Hepatocyte (in vitro differentiated cells): ENCODE measurements around the gene TAF4. TPM values are rescaled to one million over a fixed set of nuclear protein-coding genes. Genes with fewer than 3 reads are reported as not detected.

Experiments
- DNase-seq: peaks from one replicate; pipeline ENCODE4 v3.0.0-alpha.2; 2016; ENCODE audit warnings: low spot score
- H2AFZ ChIP-seq: fragments of 200-600 bp; sonication (generic); 2 replicates; pipeline ENCODE4 v1.6.0; 2016; ENCODE audit warnings: antibody characterized with exemption, mild to moderate bottlenecking
- H3K27ac ChIP-seq: fragments of 200-600 bp; sonication (generic); 2 replicates; pipeline ENCODE4 v1.5.1; 2016; ENCODE audit warnings: mild to moderate bottlenecking
- H3K27me3 ChIP-seq: fragments of 200-600 bp; sonication (generic); 2 replicates; pipeline ENCODE4 v1.6.1; 2016
- H3K36me3 ChIP-seq: fragments of 200-600 bp; sonication (generic); replicated peaks from 2 replicates; pipeline ENCODE4 v1.5.1; 2016; ENCODE audit warnings: low read depth; ENCODE audit not compliant: insufficient read depth
- H3K4me1 ChIP-seq: fragments of 200-600 bp; sonication (generic); 2 replicates; pipeline ENCODE4 v1.5.1; 2016; ENCODE audit warnings: mild to moderate bottlenecking, moderate library complexity; ENCODE audit not compliant: insufficient read depth
- H3K4me2 ChIP-seq: fragments of 200-600 bp; sonication (generic); 2 replicates; pipeline ENCODE4 v1.6.0; 2016
- H3K4me3 ChIP-seq: fragments of 200-600 bp; sonication (generic); 2 replicates; pipeline ENCODE4 v1.5.1; 2016; ENCODE audit warnings: mild to moderate bottlenecking
- H3K79me2 ChIP-seq: fragments of 200-600 bp; sonication (generic); 2 replicates; pipeline ENCODE4 v1.6.0; 2017; ENCODE audit warnings: mild to moderate bottlenecking
- H3K9me2 ChIP-seq: fragments of 200-600 bp; sonication (generic); replicated peaks from 2 replicates; pipeline ENCODE4 v1.6.0; 2017; ENCODE audit warnings: mild to moderate bottlenecking; ENCODE audit not compliant: insufficient read depth
- H3K9me3 ChIP-seq: fragments of 200-600 bp; sonication (generic); 2 replicates; pipeline ENCODE4 v1.5.1; 2016; ENCODE audit warnings: low read depth, mild to moderate bottlenecking
- H4K20me1 ChIP-seq: fragments of 200-600 bp; sonication (generic); 2 replicates; pipeline ENCODE4 v1.6.0; 2016; ENCODE audit warnings: mild to moderate bottlenecking; ENCODE audit not compliant: insufficient read depth, poor library complexity, severe bottlenecking
- EZH2 ChIP-seq: fragments of 200-600 bp; sonication (generic); IDR thresholded peaks from 2 replicates; pipeline ENCODE4 v1.6.1; 2016; ENCODE audit warnings: antibody characterized with exemption, mild to moderate bottlenecking, borderline replicate concordance
- EZH2phosphoT487 ChIP-seq: fragments of 200-600 bp; sonication (generic); IDR thresholded peaks from one replicate; pipeline ENCODE4 v1.6.1; 2018; ENCODE audit warnings: antibody characterized with exemption, mild to moderate bottlenecking, low read depth, moderate library complexity; ENCODE audit not compliant: unreplicated experiment, severe bottlenecking
- WGBS: methylation state at CpG from one replicate; pipeline ENCODE4 v1.1.6; 2016; ENCODE audit warnings: low lambda C conversion rate; ENCODE audit errors: missing lambda C conversion rate; 5-methylcytosine and 5-hydroxymethylcytosine counted together
- polyA plus RNA-seq: library from polyadenylated mRNA; unstranded; fragments of >200 nt; fragmentation: Nextera tagmentation; extraction: Ambion mirVana; gene quantifications from 2 replicates; pipeline ENCODE4 v1.2.1, GENCODE V29; 2016
- total RNA-seq: library from RNA; depleted of rRNA; stranded (reverse); fragments of >200 nt; gene quantifications from 2 replicates; pipeline ENCODE4 v1.2.3, GENCODE V29; 2014
- TF ChIP-seq, protein P1 (sequence below): fragments of 200-600 bp; sonication (generic); IDR thresholded peaks from 2 replicates; pipeline ENCODE4 v1.5.1; 2016; ENCODE audit warnings: antibody characterized with exemption, mild to moderate bottlenecking; ENCODE audit not compliant: poor library complexity

The TAF4 gene
- total and polyA plus RNA-seq, 2 experiments from 2014 or later, result 2.9 to 6.6 TPM

DNA sequence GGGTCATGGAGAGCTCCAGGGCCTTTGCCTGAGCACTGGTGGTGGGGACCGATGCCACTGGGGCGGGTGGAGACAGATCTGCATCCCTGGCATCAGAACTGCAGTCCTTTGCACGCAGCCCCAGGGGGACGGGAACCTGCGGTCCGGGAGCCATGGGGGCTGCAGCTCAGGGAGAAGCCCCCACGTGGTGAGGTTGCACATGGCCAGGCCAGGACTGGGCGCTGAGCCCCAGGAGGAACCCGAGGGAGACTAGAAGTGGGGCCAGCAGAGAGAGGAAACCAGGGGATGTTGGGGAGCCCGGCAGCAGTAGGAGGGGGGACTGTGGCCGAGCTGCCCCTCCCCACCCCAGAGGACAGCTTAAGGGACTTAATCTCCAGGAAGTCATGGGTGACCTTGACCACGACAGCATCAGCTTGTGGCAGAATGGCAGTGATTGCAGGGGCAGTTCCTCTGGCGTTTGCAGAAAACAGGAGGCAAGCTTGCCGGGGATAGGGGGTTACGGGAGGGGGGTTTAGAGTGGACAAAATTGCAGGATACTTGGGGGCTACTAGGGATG, 38.6 kb upstream of the TAF4 start:
- H3K4me1 ChIP-seq, result peaks cover 6% of the 10 kb centered on the region
- no peak for TF ChIP-seq EZH2phosphoT487
- H3K9me2 ChIP-seq, result no peaks in the 10 kb centered on the region
- peak overlapping the region; percentile 53 for H3K27ac ChIP-seq
- H3K36me3 ChIP-seq, result no peaks in the 10 kb centered on the region
- DNase-seq, result no peak
- no peaks in the 10 kb centered on the region for H3K79me2 ChIP-seq
- H3K4me2 ChIP-seq, result no peak overlapping the region
- H2AFZ ChIP-seq, result no peak overlapping the region
- no peak overlapping the region for H3K4me3 ChIP-seq
- WGBS, result 67% methylated on average over 15 of the region's 15 CpGs
- H4K20me1 ChIP-seq, result no peaks in the 10 kb centered on the region
- H3K27me3 ChIP-seq, result no peaks in the 10 kb centered on the region
- H3K9me3 ChIP-seq, result peaks cover 2% of the 10 kb centered on the region

DNA sequence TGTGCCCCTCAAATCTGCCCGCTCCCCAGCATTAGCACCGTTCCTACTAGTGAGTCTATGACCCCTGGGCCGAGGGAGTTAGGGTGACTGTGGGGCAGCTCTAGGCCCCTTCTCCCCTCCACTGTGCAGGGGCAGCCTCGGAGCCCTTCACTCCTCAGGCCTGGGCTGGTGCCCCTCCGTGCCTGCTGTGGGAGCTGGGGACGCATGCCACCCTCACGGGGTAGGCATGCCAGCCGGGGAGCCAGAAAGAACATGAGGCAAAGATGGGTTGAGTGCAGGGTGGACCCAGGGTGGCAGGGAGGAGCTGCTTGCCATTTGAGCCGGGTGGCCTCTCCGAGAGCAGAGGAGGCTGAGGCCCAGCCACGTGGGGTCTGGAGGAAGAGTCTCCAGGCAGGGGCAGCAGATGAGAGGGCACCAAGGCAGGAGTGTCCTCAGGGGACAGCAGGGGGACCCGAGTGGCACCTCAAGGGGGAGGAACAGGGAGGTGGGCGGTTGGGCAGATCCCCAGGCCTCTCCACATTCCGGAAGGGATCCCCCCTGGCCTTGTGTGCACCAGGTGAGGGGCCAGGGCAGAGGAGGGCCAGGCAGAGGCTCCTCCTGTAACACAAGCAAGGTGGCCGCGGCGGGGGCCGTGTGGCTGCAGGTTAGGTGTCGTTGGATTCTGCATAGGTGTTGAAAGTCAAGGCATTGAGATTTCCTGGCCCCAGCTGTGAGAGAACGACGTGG, 38.0 kb upstream of the TAF4 start:
- H4K20me1 ChIP-seq, result no peaks in the 10 kb centered on the region
- H3K36me3 ChIP-seq, result no peaks in the 10 kb centered on the region
- no peaks in the 10 kb centered on the region for H3K27me3 ChIP-seq
- no peaks in the 10 kb centered on the region for H3K79me2 ChIP-seq
- no peak overlapping the region for H2AFZ ChIP-seq
- H3K9me3 ChIP-seq, result no peaks in the 10 kb centered on the region
- no peak overlapping the region for H3K4me3 ChIP-seq
- DNase-seq, result no peak
- peaks cover 6% of the 10 kb centered on the region for H3K4me1 ChIP-seq
- no peaks in the 10 kb centered on the region for H3K9me2 ChIP-seq
- no peak overlapping the region for H3K4me2 ChIP-seq
- TF ChIP-seq, protein P1, sequence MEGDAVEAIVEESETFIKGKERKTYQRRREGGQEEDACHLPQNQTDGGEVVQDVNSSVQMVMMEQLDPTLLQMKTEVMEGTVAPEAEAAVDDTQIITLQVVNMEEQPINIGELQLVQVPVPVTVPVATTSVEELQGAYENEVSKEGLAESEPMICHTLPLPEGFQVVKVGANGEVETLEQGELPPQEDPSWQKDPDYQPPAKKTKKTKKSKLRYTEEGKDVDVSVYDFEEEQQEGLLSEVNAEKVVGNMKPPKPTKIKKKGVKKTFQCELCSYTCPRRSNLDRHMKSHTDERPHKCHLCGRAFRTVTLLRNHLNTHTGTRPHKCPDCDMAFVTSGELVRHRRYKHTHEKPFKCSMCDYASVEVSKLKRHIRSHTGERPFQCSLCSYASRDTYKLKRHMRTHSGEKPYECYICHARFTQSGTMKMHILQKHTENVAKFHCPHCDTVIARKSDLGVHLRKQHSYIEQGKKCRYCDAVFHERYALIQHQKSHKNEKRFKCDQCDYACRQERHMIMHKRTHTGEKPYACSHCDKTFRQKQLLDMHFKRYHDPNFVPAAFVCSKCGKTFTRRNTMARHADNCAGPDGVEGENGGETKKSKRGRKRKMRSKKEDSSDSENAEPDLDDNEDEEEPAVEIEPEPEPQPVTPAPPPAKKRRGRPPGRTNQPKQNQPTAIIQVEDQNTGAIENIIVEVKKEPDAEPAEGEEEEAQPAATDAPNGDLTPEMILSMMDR, result no peak
- TF ChIP-seq EZH2 (no peak), EZH2phosphoT487 (no peak)
- 81% methylated on average over 16 of the region's 21 CpGs for WGBS
- no peak overlapping the region for H3K27ac ChIP-seq

DNA sequence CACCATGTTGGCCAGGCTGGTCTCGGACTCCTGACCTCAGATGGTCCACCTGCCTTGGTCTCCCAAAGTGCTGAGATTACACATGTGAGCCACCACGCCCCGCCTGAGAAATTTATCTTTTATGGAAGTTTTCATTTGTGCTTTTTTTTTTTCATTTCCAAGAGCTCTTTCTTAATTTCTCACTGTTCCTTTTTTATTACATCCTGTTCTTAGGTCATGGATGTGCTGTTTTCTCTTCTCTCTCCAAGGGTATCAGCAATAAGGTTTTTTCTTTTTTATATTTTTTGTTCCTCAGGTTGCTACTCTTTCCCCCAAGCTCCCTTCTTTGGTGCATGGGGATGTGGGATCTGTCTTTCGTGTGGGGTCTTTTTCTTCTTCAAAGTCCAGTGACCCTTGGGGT, 35.4 kb upstream of the TAF4 start:
- no peaks in the 10 kb centered on the region for H3K79me2 ChIP-seq
- no peak overlapping the region for H3K4me2 ChIP-seq
- no peak overlapping the region for H3K27ac ChIP-seq
- H3K4me3 ChIP-seq, result no peak overlapping the region
- no peaks in the 10 kb centered on the region for H3K9me2 ChIP-seq
- H3K4me1 ChIP-seq, result peaks cover 6% of the 10 kb centered on the region
- no peak for DNase-seq
- no peaks in the 10 kb centered on the region for H3K9me3 ChIP-seq
- H3K36me3 ChIP-seq, result no peaks in the 10 kb centered on the region
- TF ChIP-seq, protein P1, result no peak
- TF ChIP-seq EZH2 (no peak), EZH2phosphoT487 (no peak)
- 96% methylated on average over 4 of the region's 4 CpGs for WGBS
- H3K27me3 ChIP-seq, result no peaks in the 10 kb centered on the region
- no peaks in the 10 kb centered on the region for H4K20me1 ChIP-seq
- no peak overlapping the region for H2AFZ ChIP-seq

DNA sequence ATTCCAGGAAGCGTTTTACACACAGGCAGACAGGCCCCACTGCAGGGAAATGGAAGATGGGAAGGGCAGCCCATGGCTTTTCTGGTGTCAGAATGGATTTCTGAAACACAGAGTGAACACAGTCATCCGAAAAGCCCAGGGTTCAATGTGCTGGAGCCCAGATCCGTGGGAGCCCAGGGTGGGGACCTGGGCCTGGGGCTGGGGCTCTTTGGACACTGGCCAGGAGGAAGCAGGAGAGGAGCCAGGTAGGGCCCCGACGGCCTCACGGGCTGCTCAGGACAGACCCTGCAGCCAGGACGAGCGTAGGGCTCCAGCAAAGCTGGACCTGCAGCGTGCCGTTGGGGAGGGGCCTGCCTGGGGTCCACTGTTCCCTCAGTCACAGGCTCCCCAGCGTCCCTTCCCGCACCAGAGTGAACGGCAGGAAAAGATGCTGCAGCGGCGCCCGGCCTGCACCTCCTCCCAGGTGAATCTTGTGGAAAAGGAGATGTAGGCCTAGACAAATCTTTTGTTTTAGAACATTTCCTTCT, 32.3 kb upstream of the TAF4 start:
- H3K79me2 ChIP-seq, result no peaks in the 10 kb centered on the region
- H3K4me2 ChIP-seq, result no peak overlapping the region
- H3K9me3 ChIP-seq, result no peaks in the 10 kb centered on the region
- H3K4me1 ChIP-seq, result no peaks in the 10 kb centered on the region
- no peak for DNase-seq
- no peak overlapping the region for H3K27ac ChIP-seq
- no peaks in the 10 kb centered on the region for H3K36me3 ChIP-seq
- TF ChIP-seq, protein P1, result no peak
- H3K9me2 ChIP-seq, result no peaks in the 10 kb centered on the region
- WGBS, result 85% methylated on average over 13 of the region's 16 CpGs
- no peaks in the 10 kb centered on the region for H3K27me3 ChIP-seq
- no peaks in the 10 kb centered on the region for H4K20me1 ChIP-seq
- H3K4me3 ChIP-seq, result no peak overlapping the region
- no peak overlapping the region for H2AFZ ChIP-seq
